Caki2 (cell line): ENCODE results near the gene ASH1L. TPM values are rescaled to one million over a fixed set of nuclear protein-coding genes. Genes with fewer than 3 reads are reported as not detected.

ENCODE experiments used
- total RNA-seq: library from RNA; depleted of rRNA; stranded (reverse); fragments of >200 nt; shearing (Covaris generic); gene quantifications from 2 replicates; pipeline ENCODE4 v1.2.3, GENCODE V29; 2014; ENCODE audit warnings: low replicate concordance; rRNA removed

The ASH1L gene
- total RNA-seq, 1 experiment from 2014 or later = 9.7 TPM

Other genes with a start within 250 kb of the ASH1L start
- 22.6 and 24.3 TPM in 2 replicates for gene RUSC1, start 241.9 kb downstream of the ASH1L start, total RNA-seq
- gene MSTO1, start 47.4 kb upstream of the ASH1L start, total RNA-seq = 29.7 and 30.7 TPM in 2 replicates
- 22.3 and 49.3 TPM in 2 replicates for gene YY1AP1, start 126.0 kb upstream of the ASH1L start, total RNA-seq
- 53.2 and 75.2 TPM in 2 replicates for gene DAP3, start 126.3 kb upstream of the ASH1L start, total RNA-seq